H4 (cell line): ENCODE results near the gene TM7SF2. TPM values are rescaled to one million over a fixed set of nuclear protein-coding genes. Genes with fewer than 3 reads are reported as not detected.
A peak's percentile ranks its signal among the peaks of the same experiment; 100 is the strongest.
"Not testable (repeated sequence)": the region's sequence is repeated elsewhere in the genome, so short reads cannot be mapped to it uniquely, and the experiment has no call there.

Experiments used
- DNase-seq: peaks from one replicate; pipeline ENCODE4 v3.0.0-alpha.2; 2015; ENCODE audit warnings: low spot score
- total RNA-seq: library from RNA; depleted of rRNA; stranded (reverse); fragments of >200 nt; shearing (Covaris generic); gene quantifications from 2 replicates; pipeline ENCODE4 v1.2.3, GENCODE V29; 2014

Gene TM7SF2
- total RNA-seq, 1 experiment from 2014 or later: 3.2 TPM

- DNase-seq: no peak
Observed at GRCh38 chr11:65114538-65115171, 3.0 kb downstream of the TM7SF2 start.

GRCh38 chr11:65115361-65116082, 3.9 kb downstream of the TM7SF2 start:
- DNase-seq: no peak

GRCh38 chr11:65116370-65117205, 4.9 kb downstream of the TM7SF2 start:
- no peak for DNase-seq

- peak; percentile 96 for DNase-seq
Observed at GRCh38 chr11:65117206-65118096, 5.8 kb downstream of the TM7SF2 start, which contains the start of gene ZNHIT2. ZNHIT2 (minus strand) TSS chr11:65117701; CDS start chr11:65117653, 48 bp downstream.

GRCh38 chr11:65118097-65118837, 6.6 kb downstream of the TM7SF2 start:
- no peak for DNase-seq

GRCh38 chr11:65118891-65119669, 7.4 kb downstream of the TM7SF2 start:
- DNase-seq: not testable (repeated sequence)

- DNase-seq: no peak
Observed at GRCh38 chr11:65119670-65119995, 8.0 kb downstream of the TM7SF2 start.

GRCh38 chr11:65120831-65121230, 9.2 kb downstream of the TM7SF2 start:
- no peak for DNase-seq

- DNase-seq: no peak
Observed at GRCh38 chr11:65121447-65121864, 9.8 kb downstream of the TM7SF2 start.

- DNase-seq: peak; percentile 98
Observed at GRCh38 chr11:65121865-65122696, 10.4 kb downstream of the TM7SF2 start, which contains the start of the genes FAU and MRPL49. FAU (minus strand) TSS chr11:65122134; CDS start chr11:65121813, 321 bp downstream. MRPL49 (plus strand) TSS chr11:65122321; CDS start chr11:65122347, 26 bp downstream.

- no peak for DNase-seq
Observed at GRCh38 chr11:65124480-65125196, 13.0 kb downstream of the TM7SF2 start.

- no peak for DNase-seq
Observed at GRCh38 chr11:65125197-65126056, 13.8 kb downstream of the TM7SF2 start.

GRCh38 chr11:65126624-65127274, 15.1 kb downstream of the TM7SF2 start:
- DNase-seq: no peak

- DNase-seq: no peak
Observed at GRCh38 chr11:65127473-65128181, 16.0 kb downstream of the TM7SF2 start.

- no peak for DNase-seq
Observed at GRCh38 chr11:65128182-65129145, 16.8 kb downstream of the TM7SF2 start.
